ENCODE measurements around the gene TMEM125. TPM values are rescaled to one million over a fixed set of nuclear protein-coding genes. Genes with fewer than 3 reads are reported as not detected.
A peak's percentile ranks its signal among the peaks of the same experiment; 100 is the strongest.

TMEM125 gene
- total RNA-seq, 1 donor from 2014 or later, result 1.2 TPM

GRCh38 chr1:43285269-43285990 is 15.6 kb downstream of the TMEM125 start, which contains the start of gene C1orf210:
C1orf210 (minus strand) TSS chr1:43285581; CDS start chr1:43283270, 2,311 bp downstream.
- intact Hi-C loops (cut with DNase I), result no loop called here
- H3K36me3 ChIP-seq, result no peaks in the 10 kb centered on the region
- peak; percentile 15 to 25 for TF ChIP-seq POLR2AphosphoS5 (IDR thresholded peaks at IDR 0.05; ENCODE audit: insufficient read depth in 1 of 2, low read depth in 1 of 2)
- TF ChIP-seq POLR2A (IDR thresholded peaks at IDR 0.05), result no peak
- TF ChIP-seq CTCF (IDR thresholded peaks at IDR 0.05), result no peak
- H3K9me3 ChIP-seq, result no peaks in the 10 kb centered on the region
- DNase-seq (ENCODE audit: extremely low spot score in 2 of 2), result no peak
- no peaks in the 10 kb centered on the region for H3K27me3 ChIP-seq
- H3K27ac ChIP-seq, result no peak within 1 kb of the TSS
- peak within 1 kb of the TSS in 1 of 2 donors; percentile 33 for H3K4me3 ChIP-seq
- no peaks in the 10 kb centered on the region for H3K4me1 ChIP-seq

GRCh38 chr1:43286115-43286514 is 16.3 kb downstream of the TMEM125 start:
- no peak overlapping the region for H3K4me3 ChIP-seq
- DNase-seq (ENCODE audit: extremely low spot score in 2 of 2), result no peak
- H3K36me3 ChIP-seq, result no peaks in the 10 kb centered on the region
- no peaks in the 10 kb centered on the region for H3K9me3 ChIP-seq
- H3K27ac ChIP-seq, result no peak overlapping the region
- intact Hi-C loops (cut with DNase I), result no loop called here
- H3K4me1 ChIP-seq, result no peaks in the 10 kb centered on the region
- H3K27me3 ChIP-seq, result no peaks in the 10 kb centered on the region
- TF ChIP-seq POLR2AphosphoS5 (IDR thresholded peaks at IDR 0.05; ENCODE audit: insufficient read depth in 1 of 2, low read depth in 1 of 2), result no peak
- TF ChIP-seq CTCF (IDR thresholded peaks at IDR 0.05), result no peak
- no peak for TF ChIP-seq POLR2A (IDR thresholded peaks at IDR 0.05)

- no peaks in the 10 kb centered on the region for H3K9me3 ChIP-seq
- no peaks in the 10 kb centered on the region for H3K4me1 ChIP-seq
- TF ChIP-seq CTCF (IDR thresholded peaks at IDR 0.05) (no peak), POLR2AphosphoS5 (IDR thresholded peaks at IDR 0.05; ENCODE audit: insufficient read depth in 1 of 2, low read depth in 1 of 2) (no peak), POLR2A (IDR thresholded peaks at IDR 0.05) (no peak)
- intact Hi-C loops (cut with DNase I), result no loop called here
- H3K4me3 ChIP-seq, result no peak overlapping the region
- no peaks in the 10 kb centered on the region for H3K36me3 ChIP-seq
- H3K27me3 ChIP-seq, result no peaks in the 10 kb centered on the region
- H3K27ac ChIP-seq, result no peak overlapping the region
- no peak for DNase-seq (ENCODE audit: extremely low spot score in 2 of 2)
Measured at GRCh38 chr1:43286533-43286932, 16.8 kb downstream of the TMEM125 start.

- intact Hi-C loops (cut with DNase I), result no loop called here
- TF ChIP-seq CTCF (IDR thresholded peaks at IDR 0.05), result no peak
- no peak for TF ChIP-seq POLR2A (IDR thresholded peaks at IDR 0.05)
- no peak for TF ChIP-seq POLR2AphosphoS5 (IDR thresholded peaks at IDR 0.05; ENCODE audit: insufficient read depth in 1 of 2, low read depth in 1 of 2)
Measured at GRCh38 chr1:43288058-43288784, 18.4 kb downstream of the TMEM125 start.

More at GRCh38 chr1:43288058-43288784, 18.4 kb downstream of the TMEM125 start:
- Histone ChIP-seq H3K4me1 (no peaks in the 10 kb centered on the region), H3K27ac (no peak overlapping the region), H3K36me3 (no peaks in the 10 kb centered on the region), H3K9me3 (no peaks in the 10 kb centered on the region), H3K4me3 (no peak overlapping the region), H3K27me3 (no peaks in the 10 kb centered on the region)
- DNase-seq (ENCODE audit: extremely low spot score in 2 of 2), result no peak
